Fibroblast of pulmonary artery (primary cell): ENCODE measurements around the gene ATXN2L.

Experiments
- DNase-seq: peaks from one replicate; pipeline ENCODE4 v3.0.0-alpha.2; 2010; ENCODE audit warnings: low read depth
- H3K4me3 ChIP-seq: replicated peaks from 2 replicates; pipeline ENCODE4 v1.5.1; 2011; ENCODE audit warnings: low read depth, mild to moderate bottlenecking, control low read depth, low read length, moderate library complexity
- CTCF ChIP-seq: IDR thresholded peaks from 2 replicates; pipeline ENCODE4 v1.5.1; 2011; ENCODE audit warnings: mild to moderate bottlenecking, control low read depth, low read length, inconsistent platforms; ENCODE audit errors: missing control alignments

ATXN2L gene

GRCh38 chr16:28884045-28884444 lies 61.2 kb downstream of the ATXN2L start:
- H3K4me3 ChIP-seq, result no peak overlapping the region
- no peak for DNase-seq
- TF ChIP-seq CTCF, result no peak
